SKM-1 treated with dmso at 0.1 percent for 144 hours (cell line): ENCODE results near the gene CTNS.

Experiments
- DNase-seq: peaks from one replicate; lab custom pipeline; 2025; ENCODE audit not compliant: unreplicated experiment; lab: John Stamatoyannopoulos, UW

The CTNS gene

GRCh38 chr17:3636154-3636907, at the start of gene CTNS, which contains the start of gene SHPK:
CTNS (plus strand) TSS chr17:3636760; CDS start chr17:3640207, 3,447 bp downstream.
SHPK (minus strand) TSS chr17:3636250; CDS start chr17:3636219, 31 bp downstream.
- peak; percentile 78 for DNase-seq

- DNase-seq = no peak
Observed at GRCh38 chr17:3589784-3590183, 46.8 kb upstream of the CTNS start.

- no peak for DNase-seq
Observed at GRCh38 chr17:3590231-3590630, 46.3 kb upstream of the CTNS start.

DNA sequence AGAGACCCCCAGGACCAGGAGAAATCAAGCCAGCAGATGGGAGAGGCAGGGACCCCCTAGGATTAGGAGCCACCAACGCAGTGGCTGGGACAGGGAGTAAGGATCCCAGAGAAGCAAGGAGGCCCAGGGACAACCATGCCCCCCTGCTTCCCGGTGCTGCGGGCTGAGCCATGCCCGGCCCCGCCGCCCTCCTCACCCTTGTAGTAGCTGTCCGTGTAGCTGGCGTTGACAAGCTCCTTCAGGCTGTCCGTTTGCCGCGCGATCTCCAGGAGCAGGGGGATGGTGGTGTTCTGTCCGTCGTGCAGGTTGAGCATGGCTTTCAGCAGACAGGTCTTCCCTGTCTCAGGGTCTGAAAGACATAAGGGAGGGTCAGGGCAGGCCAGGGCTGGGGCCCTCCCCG, 45.8 kb upstream of the CTNS start:
- no peak for DNase-seq

- DNase-seq = no peak
Observed at GRCh38 chr17:3592216-3592860, 44.2 kb upstream of the CTNS start.

DNA sequence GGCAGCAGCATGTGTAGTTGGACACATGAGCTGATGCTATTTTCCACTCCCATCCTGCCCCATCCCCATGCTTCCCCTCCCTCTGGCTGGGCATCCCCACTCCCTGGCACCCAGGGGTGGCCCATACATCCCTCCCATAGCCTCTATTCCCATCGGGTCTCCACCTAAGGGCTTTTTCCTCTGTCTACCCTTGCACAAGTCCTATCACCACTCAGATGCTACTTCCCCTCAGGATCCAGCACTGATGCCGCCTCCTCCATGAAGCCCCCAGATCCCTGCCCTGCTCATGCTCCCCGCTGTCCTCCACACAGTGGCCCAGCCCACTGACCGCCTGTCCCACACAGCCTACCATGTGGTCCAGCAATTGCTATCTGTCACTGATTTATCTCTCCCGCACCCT, 43.2 kb upstream of the CTNS start:
- DNase-seq = no peak

GRCh38 chr17:3594051-3594800, 42.3 kb upstream of the CTNS start:
- DNase-seq = no peak

DNA sequence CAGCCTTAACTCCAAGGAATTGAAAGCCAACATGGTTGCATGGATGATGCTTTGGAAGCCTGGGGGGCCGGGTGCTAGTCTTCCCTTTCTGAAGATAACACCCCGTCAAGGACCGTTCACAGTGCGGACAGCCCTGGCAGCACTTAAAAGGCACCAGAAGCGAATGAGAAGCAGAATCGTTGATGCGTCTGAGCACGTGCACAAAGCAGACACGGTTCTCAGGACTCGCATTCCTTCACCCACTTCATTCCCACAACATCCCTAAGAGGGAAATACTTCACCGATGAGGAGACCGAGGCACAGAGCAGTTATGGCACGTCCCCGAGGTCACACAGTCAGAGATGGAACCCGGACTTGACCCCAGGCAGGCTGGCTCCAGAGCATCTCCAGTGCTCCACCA, 41.6 kb upstream of the CTNS start:
- no peak for DNase-seq

DNA sequence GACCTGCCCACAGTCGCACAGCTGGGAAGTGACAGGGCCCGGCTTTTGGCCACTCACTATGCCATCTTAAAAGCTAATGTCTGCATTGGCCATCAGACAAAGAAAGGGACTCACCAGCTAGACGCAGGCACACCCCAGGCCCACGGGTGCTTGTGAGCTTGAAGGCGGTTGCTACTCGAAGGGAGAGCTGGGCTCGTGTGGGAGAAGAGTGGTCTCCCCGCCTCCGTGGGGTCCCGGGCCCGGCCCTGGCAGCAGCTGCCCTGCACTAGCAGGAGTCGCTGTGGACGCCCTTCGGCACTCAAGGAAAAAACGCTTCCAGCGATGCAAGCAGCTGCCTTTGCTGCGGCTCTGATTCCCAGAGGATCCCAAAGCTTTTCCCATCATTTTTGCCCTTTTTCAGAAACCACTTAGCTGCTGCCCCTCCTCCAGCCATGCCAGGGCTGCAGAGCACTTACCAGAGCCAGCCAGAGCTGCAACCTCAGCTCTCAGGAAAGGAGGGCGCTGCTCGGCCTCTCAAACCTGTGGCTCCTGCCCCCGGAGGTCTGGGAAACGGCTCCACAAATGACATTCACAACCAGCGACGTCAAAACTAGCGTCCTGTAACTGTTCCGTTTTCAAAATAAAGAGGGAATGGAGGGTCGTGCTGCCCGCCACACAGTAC, 39.6 kb upstream of the CTNS start:
- DNase-seq = no peak

- DNase-seq = no peak
Observed at GRCh38 chr17:3598078-3598477, 38.5 kb upstream of the CTNS start.

DNA sequence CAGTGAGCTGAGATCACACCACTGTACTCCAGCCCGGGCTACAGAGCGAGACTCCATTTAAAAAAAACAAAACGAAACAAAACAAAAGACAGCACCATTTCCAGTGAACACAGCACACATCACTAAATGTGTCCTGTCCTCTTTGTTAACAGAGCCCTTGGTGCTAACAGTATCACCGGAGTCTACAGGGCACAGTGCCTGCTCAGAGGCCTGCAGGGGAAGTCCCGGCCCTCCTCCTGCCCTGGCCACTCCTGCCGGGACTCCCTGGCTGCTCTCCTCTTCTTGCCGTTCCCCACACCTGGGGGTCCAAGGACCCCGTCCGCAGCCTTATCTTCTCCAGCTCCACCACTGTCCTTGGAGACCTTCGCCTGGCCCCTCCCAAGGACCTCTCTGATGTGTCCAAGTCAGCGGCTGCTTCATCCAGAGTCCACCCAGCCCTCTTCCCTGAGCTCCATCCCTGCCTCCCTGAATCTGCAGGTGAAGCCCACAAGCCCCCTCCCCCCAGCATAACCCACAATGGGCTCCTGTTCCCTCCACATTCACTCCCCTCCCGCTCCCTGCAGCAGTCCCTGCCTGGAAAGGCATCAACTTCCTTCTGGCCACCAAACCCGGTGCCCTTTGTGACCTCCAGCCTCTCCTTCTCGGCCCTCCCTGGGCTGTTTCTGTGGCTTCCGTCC, 35.9 kb upstream of the CTNS start:
- DNase-seq = no peak

DNA sequence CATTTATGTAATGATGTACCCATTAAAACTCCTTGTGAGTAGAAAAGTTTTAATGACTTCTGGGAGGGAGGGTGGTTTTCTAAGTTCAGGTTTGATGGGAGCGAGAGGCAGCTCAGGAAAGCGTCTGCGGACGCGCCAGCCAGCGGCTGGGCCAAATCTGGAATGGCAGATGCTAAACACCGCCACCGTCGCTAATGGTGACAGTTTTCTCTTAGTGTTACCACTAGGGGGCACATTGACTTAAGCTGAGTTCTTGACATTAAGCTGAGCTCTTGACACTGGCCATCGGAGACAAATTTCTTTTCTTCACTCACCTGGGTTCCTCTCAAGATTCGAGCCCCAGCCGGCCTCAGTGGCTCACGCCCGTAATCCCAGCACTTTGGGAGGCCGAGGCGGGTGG, 34.1 kb upstream of the CTNS start:
- DNase-seq = no peak

- no peak for DNase-seq
Observed at GRCh38 chr17:3603119-3603869, 33.3 kb upstream of the CTNS start.

- DNase-seq = no peak
Observed at GRCh38 chr17:3603870-3604259, 32.7 kb upstream of the CTNS start.

DNA sequence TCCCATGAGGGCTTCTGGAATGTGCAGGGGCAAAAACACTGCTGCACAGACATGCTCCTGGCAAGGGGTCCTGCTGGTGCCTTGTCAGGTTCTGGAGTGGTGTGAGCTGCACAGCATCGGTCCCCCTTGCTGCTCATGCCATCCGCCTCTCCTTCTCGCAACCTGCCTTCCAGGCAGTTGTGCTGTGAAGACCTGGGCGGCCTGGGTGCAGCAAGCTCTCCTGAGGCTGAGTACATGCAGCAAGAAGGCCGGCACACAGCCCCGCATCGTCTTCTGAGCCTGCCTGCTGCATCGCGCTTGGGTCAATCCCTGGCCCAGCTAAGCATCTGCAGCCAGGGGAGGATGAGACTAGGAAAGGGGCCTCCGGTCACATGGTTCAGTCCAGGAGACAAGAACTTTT, 26.9 kb upstream of the CTNS start:
- no peak for DNase-seq

- no peak for DNase-seq
Observed at GRCh38 chr17:3610523-3610922, 26.0 kb upstream of the CTNS start.

- no peak for DNase-seq
Observed at GRCh38 chr17:3613124-3613523, 23.4 kb upstream of the CTNS start.

DNA sequence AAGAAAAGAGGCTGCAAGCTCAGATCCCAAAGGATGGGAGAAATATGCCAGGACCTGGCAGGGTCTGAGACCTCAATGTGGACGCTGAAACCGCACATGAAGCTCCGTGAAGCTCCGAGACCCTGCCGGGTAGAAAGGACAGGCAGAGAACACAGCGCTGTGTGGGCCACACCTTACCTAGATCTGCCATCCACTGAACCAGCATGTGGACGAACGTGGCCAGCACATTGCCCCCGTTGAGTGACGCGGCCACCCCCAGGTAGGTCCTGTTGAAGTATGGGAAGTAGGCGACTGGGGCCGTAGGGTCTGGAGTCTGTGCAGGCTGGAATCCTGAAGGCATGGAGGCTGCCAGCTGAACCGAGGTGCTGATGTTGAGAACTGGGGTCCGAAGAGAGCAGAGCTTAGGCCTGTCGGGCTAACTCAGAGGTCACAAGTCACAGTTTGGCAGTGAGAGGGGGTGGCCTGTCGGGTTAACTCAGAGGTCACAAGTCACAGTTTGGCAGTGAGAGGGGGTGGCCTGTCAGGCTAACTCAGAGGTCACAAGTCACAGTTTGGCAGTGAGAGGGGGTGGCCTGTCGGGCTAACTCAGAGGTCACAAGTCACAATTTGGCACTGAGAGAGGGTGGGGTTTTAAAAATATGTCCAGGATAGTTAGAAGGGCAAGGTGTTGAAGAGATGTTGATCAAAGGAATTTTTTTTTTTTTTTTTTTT, 21.2 kb upstream of the CTNS start:
- DNase-seq = no peak

DNA sequence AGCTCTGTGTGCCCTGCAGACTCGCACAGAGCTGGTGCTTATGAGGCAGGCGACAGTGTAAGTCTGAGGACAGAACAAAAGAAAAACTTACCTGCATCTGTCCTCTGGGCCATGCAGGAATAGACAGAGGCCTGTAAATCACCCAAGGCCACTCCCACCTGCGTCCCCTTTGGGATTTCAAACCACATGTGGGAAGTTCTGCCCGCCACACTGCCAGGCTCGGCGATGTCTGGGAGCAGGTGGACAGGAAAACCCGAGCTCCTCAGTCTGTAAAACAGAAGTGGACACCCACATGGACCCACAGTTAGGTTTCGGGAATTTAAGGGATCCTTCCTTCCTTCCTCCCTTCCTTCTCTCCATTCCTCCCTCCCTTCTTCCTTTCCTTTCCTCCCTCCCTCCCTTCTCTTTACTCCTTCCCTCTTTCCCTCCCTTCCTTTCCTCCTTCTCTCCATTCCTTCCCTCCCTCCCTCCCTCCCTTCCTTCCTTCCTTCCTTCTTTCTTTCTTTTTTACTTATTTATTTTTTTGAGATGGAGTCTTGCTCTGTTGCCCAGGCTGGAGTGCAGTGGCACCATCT, 15.3 kb upstream of the CTNS start:
- DNase-seq = no peak
